Natural killer cell treated with Interleukin-12 subunit alpha and Interleukin-12 subunit beta and Interleukin-15 and Interleukin-18, amount 100 ng/mL, for 72 hours (primary cell): ENCODE measurements around the gene LDLRAD4. TPM values are rescaled to one million over a fixed set of nuclear protein-coding genes. Genes with fewer than 3 reads are reported as not detected.
"Not testable (repeated sequence)": the region's sequence is repeated elsewhere in the genome, so short reads cannot be mapped to it uniquely, and the experiment has no call there.

Experiments used
- ATAC-seq, 2 donors: fragments of 150-1000 bp; cut with Tn5 transposase in 1 of 2; sonication (Bioruptor Pico), chemical (Tn5 transposase) in 1 of 2; 2 replicates each; pipeline ENCODE4 v1.10.0; 2021
- DNase-seq: peaks from one replicate; pipeline ENCODE4 v3.0.0; 2022; ENCODE audit warnings: low spot score
- H3K27ac Mint-ChIP-seq, 2 donors: 1 replicate in 1 of 2; 2 replicates in 1 of 2; pipeline ENCODE4 v1.8.0; 2022; ENCODE audit warnings: mixed read lengths in 2 of 2, mild to moderate bottlenecking in 1 of 2, moderate library complexity in 1 of 2
- H3K27me3 Mint-ChIP-seq, 2 donors: 1 replicate in 1 of 2; 2 replicates in 1 of 2; pipeline ENCODE4 v1.8.0; 2022; ENCODE audit warnings: mixed read lengths in 2 of 2
- H3K36me3 Mint-ChIP-seq: one replicate; pipeline ENCODE4 v1.8.0; 2022; ENCODE audit warnings: mixed read lengths
- H3K4me1 Mint-ChIP-seq, 2 donors: 1 replicate in 1 of 2; 2 replicates in 1 of 2; pipeline ENCODE4 v1.8.0; 2022; ENCODE audit warnings: low read depth in 2 of 2, mixed read lengths in 2 of 2, mild to moderate bottlenecking in 1 of 2
- H3K4me3 Mint-ChIP-seq: one replicate; pipeline ENCODE4 v1.8.0; 2022; ENCODE audit warnings: mixed read lengths
- H3K9me3 Mint-ChIP-seq: 2 replicates; pipeline ENCODE4 v1.8.0; 2022; ENCODE audit warnings: mixed read lengths
- total RNA-seq, 2 donors: library from RNA; stranded (reverse); gene quantifications; one replicate each; pipeline ENCODE4 v1.2.3, GENCODE V29; 2022

The LDLRAD4 gene
- total RNA-seq, 2 donors from 2014 or later: 16.3 to 19.5 TPM

GRCh38 chr18:13336841-13337240 lies 118.3 kb downstream of the LDLRAD4 start:
- Mint-ChIP-seq H3K9me3 (no peaks in the 10 kb centered on the region), H3K27ac (no peak overlapping the region), H3K4me1 (no peaks in the 10 kb centered on the region), H3K27me3 (peaks cover 26 to 65% of the 10 kb centered on the region in 2 donors), H3K4me3 (no peak overlapping the region), H3K36me3 (no peaks in the 10 kb centered on the region)
- DNase-seq: no peak
- no peak for ATAC-seq

DNA sequence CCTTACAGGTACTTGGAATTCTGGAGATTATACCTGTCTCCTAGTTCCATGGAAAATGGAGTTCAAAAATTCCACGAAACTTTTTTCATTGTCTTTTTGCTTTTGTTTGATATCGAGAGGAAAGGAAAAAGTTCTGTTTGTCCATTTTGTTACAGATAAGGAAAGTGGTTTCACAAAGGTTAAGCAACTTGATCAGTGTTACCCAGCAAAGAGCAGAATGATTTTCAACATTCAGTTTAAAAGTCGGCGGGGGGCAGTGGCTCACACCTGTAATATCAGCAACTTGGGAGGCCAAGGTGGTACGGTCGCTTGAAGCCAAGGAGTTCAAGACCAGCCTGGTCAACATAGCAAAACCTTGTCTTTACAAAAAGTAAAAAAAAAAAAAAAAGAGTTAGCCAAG lies 118.8 kb downstream of the LDLRAD4 start:
- DNase-seq (no peak), ATAC-seq (no peak)
- H3K4me3 Mint-ChIP-seq: no peak overlapping the region
- no peaks in the 10 kb centered on the region for H3K36me3 Mint-ChIP-seq
- no peaks in the 10 kb centered on the region for H3K4me1 Mint-ChIP-seq
- no peaks in the 10 kb centered on the region for H3K9me3 Mint-ChIP-seq
- H3K27ac Mint-ChIP-seq: no peak overlapping the region
- H3K27me3 Mint-ChIP-seq: peaks cover 24 to 60% of the 10 kb centered on the region in 2 donors

DNA sequence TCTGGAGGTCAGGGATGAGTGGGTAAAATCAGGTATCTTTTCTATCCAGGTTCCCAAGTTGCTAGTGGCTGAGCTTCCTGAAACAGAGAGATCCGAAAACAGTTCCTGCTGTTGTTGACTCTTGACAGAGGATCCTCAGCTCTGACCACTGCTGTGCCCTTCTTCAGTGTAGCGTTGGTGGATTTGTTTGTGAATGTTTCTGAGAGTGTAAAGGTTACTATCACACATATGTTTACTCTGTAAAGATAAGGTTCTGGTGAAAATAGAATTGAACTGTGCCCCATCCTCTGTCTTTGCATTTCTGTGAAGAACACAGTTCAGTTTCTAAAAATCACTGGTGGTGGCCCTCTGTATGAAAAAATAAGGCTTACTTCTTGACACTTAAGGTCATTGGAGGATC lies 119.8 kb downstream of the LDLRAD4 start:
- Mint-ChIP-seq H3K4me3 (no peak overlapping the region), H3K27me3 (peaks cover 21 to 50% of the 10 kb centered on the region in 2 donors), H3K9me3 (no peaks in the 10 kb centered on the region), H3K4me1 (no peaks in the 10 kb centered on the region), H3K27ac (no peak overlapping the region), H3K36me3 (no peaks in the 10 kb centered on the region)
- no peak for DNase-seq
- no peak for ATAC-seq

DNA sequence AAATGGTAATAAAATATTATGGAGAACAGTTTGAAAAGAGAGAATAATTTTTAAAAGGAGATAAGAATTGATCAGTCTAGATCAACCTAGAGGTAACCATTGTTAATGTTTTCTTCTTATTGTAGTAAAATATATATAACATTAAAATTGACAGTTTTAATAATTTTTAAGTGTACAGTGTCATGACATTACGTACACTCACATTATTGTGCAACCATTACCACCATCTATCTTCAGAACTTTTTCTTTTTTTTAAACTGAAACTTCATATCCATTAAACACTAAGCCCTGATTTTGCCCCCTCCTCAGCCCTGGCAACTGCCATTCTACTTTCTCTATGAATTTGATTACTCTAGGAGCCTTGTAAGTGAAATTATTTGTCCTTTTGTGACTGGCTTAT lies 121.1 kb downstream of the LDLRAD4 start:
- DNase-seq (no peak), ATAC-seq (no peak)
- Mint-ChIP-seq H3K27me3 (peaks cover 16 to 44% of the 10 kb centered on the region in 2 donors), H3K36me3 (peaks cover 10% of the 10 kb centered on the region), H3K9me3 (no peaks in the 10 kb centered on the region), H3K4me3 (no peak overlapping the region), H3K4me1 (no peaks in the 10 kb centered on the region), H3K27ac (no peak overlapping the region)

DNA sequence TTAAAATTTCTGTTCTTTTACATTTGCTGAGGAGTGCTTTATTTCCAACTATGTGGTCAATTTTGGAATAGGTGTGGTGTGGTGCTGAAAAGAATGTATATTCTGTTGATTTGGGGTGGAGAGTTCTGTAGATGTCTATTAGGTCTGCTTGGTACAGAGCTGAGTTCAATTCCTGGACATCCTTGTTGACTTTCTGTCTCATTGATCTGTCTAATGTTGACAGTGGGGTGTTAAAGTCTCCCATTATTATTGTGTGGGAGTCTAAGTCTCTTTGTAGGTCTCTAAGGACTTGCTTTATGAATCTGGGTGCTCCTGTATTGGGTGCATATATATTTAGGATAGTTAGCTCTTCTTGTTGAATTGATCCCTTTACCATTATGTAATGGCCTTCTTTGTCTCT lies 127.9 kb downstream of the LDLRAD4 start:
- H3K9me3 Mint-ChIP-seq: peaks cover 13% of the 10 kb centered on the region
- not testable (repeated sequence) for H3K4me1 Mint-ChIP-seq, ATAC-seq, DNase-seq, H3K27ac Mint-ChIP-seq, H3K4me3 Mint-ChIP-seq
- H3K27me3 Mint-ChIP-seq: peaks cover 16 to 18% of the 10 kb centered on the region in 2 donors
- peaks cover 21% of the 10 kb centered on the region for H3K36me3 Mint-ChIP-seq

DNA sequence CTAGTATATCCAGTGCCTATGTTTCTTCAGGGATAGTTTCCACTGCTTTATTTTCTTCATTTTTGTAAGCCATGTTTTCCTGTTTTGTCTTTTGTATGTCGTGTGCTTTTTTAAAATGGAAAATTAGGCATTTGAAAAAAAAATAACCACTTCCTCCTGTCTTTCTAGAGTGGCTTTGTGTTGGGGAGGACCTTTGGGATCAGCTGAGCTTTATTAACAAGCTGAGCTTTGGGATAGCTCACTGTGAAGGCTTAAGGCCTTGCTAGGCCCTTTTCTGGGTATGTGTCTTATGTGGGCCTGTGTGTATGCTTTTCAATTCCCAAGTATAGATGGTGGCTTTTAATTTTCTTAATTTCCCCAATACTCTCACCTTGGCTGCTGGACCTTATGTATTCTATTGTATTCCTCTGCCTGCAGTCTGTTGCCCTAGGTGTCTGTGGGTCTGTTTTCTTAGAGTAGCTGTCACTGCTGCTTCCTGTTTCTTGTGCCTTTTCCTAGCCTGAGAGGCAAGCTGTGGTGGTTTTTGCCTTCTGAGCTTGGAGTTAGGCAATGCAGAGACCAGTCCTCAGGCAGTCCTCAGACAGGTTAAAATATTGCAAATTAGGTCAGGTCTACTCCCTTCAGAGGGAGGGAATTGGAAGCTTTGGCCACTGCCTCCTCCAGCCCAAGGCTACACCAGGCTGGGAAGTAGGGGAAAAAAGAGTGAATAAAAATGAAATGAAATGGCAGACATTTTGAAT lies 134.7 kb downstream of the LDLRAD4 start:
- H3K36me3 Mint-ChIP-seq: peaks cover 9% of the 10 kb centered on the region
- H3K9me3 Mint-ChIP-seq: peaks cover 6% of the 10 kb centered on the region
- peaks cover 5 to 8% of the 10 kb centered on the region in 2 donors for H3K27me3 Mint-ChIP-seq
- DNase-seq (no peak), ATAC-seq (no peak)
- no peak overlapping the region for H3K4me3 Mint-ChIP-seq
- no peak overlapping the region for H3K27ac Mint-ChIP-seq
- H3K4me1 Mint-ChIP-seq: no peaks in the 10 kb centered on the region

GRCh38 chr18:13354402-13354801 lies 135.8 kb downstream of the LDLRAD4 start:
- no peak for ATAC-seq

GRCh38 chr18:13356032-13356431 lies 137.5 kb downstream of the LDLRAD4 start:
- peak in 1 of 2 donors; percentile 20 for ATAC-seq
- peaks cover 5% of the 10 kb centered on the region for H3K36me3 Mint-ChIP-seq
- H3K9me3 Mint-ChIP-seq: no peaks in the 10 kb centered on the region
- H3K27me3 Mint-ChIP-seq: peaks cover 0 to 8% of the 10 kb centered on the region in 2 donors
- no peak for DNase-seq
- no peak overlapping the region for H3K4me3 Mint-ChIP-seq
- H3K27ac Mint-ChIP-seq: no peak overlapping the region
- H3K4me1 Mint-ChIP-seq: peaks cover 0 to 2% of the 10 kb centered on the region in 2 donors

More at GRCh38 chr18:13354402-13354801, 135.8 kb downstream of the LDLRAD4 start:
- H3K4me1 Mint-ChIP-seq: peaks cover 0 to 2% of the 10 kb centered on the region in 2 donors
- peaks cover 9% of the 10 kb centered on the region for H3K36me3 Mint-ChIP-seq
- peaks cover 3% of the 10 kb centered on the region for H3K9me3 Mint-ChIP-seq
- H3K27me3 Mint-ChIP-seq: peaks cover 5 to 12% of the 10 kb centered on the region in 2 donors
- H3K27ac Mint-ChIP-seq: no peak overlapping the region
- H3K4me3 Mint-ChIP-seq: no peak overlapping the region
- no peak for DNase-seq

- H3K4me3 Mint-ChIP-seq: no peak overlapping the region
- H3K27me3 Mint-ChIP-seq: peaks cover 6 to 10% of the 10 kb centered on the region in 2 donors
- DNase-seq: no peak
- no peak overlapping the region for H3K27ac Mint-ChIP-seq
- ATAC-seq: no peak
- H3K36me3 Mint-ChIP-seq: peaks cover 5% of the 10 kb centered on the region
- no peaks in the 10 kb centered on the region for H3K9me3 Mint-ChIP-seq
- H3K4me1 Mint-ChIP-seq: peaks cover 0 to 2% of the 10 kb centered on the region in 2 donors
Observed at GRCh38 chr18:13357289-13357688, 138.7 kb downstream of the LDLRAD4 start.

GRCh38 chr18:13359210-13359609 lies 140.7 kb downstream of the LDLRAD4 start:
- DNase-seq (no peak), ATAC-seq (no peak)
- Mint-ChIP-seq H3K4me3 (no peak overlapping the region), H3K36me3 (no peaks in the 10 kb centered on the region), H3K4me1 (peaks cover 0 to 2% of the 10 kb centered on the region in 2 donors), H3K27me3 (peaks cover 6 to 15% of the 10 kb centered on the region in 2 donors), H3K27ac (no peak overlapping the region), H3K9me3 (no peaks in the 10 kb centered on the region)

GRCh38 chr18:13361431-13361830 lies 142.9 kb downstream of the LDLRAD4 start:
- Mint-ChIP-seq H3K4me1 (peaks cover 0 to 2% of the 10 kb centered on the region in 2 donors), H3K9me3 (no peaks in the 10 kb centered on the region), H3K27ac (no peak overlapping the region), H3K36me3 (no peaks in the 10 kb centered on the region), H3K27me3 (peaks cover 7 to 21% of the 10 kb centered on the region in 2 donors), H3K4me3 (no peak overlapping the region)
- ATAC-seq: no peak
- DNase-seq: no peak

GRCh38 chr18:13362051-13362450 lies 143.5 kb downstream of the LDLRAD4 start:
- DNase-seq (no peak), ATAC-seq (no peak)
- H3K4me3 Mint-ChIP-seq: no peak overlapping the region
- peaks cover 0 to 2% of the 10 kb centered on the region in 2 donors for H3K4me1 Mint-ChIP-seq
- H3K9me3 Mint-ChIP-seq: no peaks in the 10 kb centered on the region
- no peaks in the 10 kb centered on the region for H3K36me3 Mint-ChIP-seq
- peaks cover 7 to 21% of the 10 kb centered on the region in 2 donors for H3K27me3 Mint-ChIP-seq
- H3K27ac Mint-ChIP-seq: no peak overlapping the region

GRCh38 chr18:13362607-13363006 lies 144.0 kb downstream of the LDLRAD4 start:
- no peak overlapping the region for H3K4me3 Mint-ChIP-seq
- no peak for ATAC-seq
- H3K27me3 Mint-ChIP-seq: peaks cover 7 to 21% of the 10 kb centered on the region in 2 donors
- no peak for DNase-seq
- H3K9me3 Mint-ChIP-seq: no peaks in the 10 kb centered on the region
- no peaks in the 10 kb centered on the region for H3K36me3 Mint-ChIP-seq
- no peak overlapping the region for H3K27ac Mint-ChIP-seq
- H3K4me1 Mint-ChIP-seq: peaks cover 0 to 2% of the 10 kb centered on the region in 2 donors

DNA sequence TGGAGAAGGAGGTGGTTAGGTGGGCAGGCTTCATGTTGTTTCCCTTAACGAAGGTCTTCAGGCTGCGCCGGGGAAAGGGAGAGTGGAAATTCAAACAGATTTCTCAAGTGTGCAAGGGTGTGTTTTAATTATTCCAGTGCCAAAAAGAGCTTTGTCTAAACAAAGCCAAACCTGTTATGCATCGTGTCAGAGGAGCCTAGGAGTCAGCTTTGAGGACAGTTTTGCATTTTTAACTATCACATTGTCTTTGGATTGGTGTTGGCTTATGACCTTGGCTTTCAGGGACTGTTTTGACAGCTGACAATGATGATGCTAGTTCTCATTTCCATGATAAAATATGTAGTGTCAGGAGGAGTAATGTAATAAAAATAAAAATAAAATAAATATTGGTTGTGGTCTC lies 144.8 kb downstream of the LDLRAD4 start:
- H3K27me3 Mint-ChIP-seq: peaks cover 7 to 21% of the 10 kb centered on the region in 2 donors
- no peak overlapping the region for H3K27ac Mint-ChIP-seq
- H3K4me1 Mint-ChIP-seq: peaks cover 0 to 2% of the 10 kb centered on the region in 2 donors
- DNase-seq (no peak), ATAC-seq (no peak)
- no peaks in the 10 kb centered on the region for H3K9me3 Mint-ChIP-seq
- H3K4me3 Mint-ChIP-seq: no peak overlapping the region
- H3K36me3 Mint-ChIP-seq: no peaks in the 10 kb centered on the region
